T-helper 2 cell (primary cell): ENCODE measurements around the gene MBD3.
A peak's percentile ranks its signal among the peaks of the same experiment; 100 is the strongest.

Source experiments
- DNase-seq, 5 experiments: peaks; one replicate each; pipeline versions ENCODE4 v3.0.0 to v3.0.0-alpha.2; 2012 to 2022

Gene MBD3

DNA sequence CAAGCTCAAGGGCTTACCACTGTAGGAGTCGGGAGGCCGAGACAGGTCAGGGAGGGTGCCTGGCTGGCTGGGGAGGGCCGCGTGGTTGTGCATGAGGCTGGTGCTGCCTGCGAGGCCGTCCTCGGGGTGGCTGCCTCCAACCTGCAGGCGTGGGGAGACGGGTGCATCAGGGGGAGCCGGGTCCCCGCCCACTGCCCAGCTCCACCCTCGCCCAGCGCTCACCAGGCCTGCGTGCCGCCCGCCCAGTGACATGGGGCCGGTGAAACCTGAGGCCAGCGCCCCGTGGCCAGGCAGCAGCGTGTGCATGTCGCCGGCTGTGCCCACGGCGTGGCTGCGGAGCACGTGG, 26.4 kb upstream of the MBD3 start:
- no peak for DNase-seq

DNA sequence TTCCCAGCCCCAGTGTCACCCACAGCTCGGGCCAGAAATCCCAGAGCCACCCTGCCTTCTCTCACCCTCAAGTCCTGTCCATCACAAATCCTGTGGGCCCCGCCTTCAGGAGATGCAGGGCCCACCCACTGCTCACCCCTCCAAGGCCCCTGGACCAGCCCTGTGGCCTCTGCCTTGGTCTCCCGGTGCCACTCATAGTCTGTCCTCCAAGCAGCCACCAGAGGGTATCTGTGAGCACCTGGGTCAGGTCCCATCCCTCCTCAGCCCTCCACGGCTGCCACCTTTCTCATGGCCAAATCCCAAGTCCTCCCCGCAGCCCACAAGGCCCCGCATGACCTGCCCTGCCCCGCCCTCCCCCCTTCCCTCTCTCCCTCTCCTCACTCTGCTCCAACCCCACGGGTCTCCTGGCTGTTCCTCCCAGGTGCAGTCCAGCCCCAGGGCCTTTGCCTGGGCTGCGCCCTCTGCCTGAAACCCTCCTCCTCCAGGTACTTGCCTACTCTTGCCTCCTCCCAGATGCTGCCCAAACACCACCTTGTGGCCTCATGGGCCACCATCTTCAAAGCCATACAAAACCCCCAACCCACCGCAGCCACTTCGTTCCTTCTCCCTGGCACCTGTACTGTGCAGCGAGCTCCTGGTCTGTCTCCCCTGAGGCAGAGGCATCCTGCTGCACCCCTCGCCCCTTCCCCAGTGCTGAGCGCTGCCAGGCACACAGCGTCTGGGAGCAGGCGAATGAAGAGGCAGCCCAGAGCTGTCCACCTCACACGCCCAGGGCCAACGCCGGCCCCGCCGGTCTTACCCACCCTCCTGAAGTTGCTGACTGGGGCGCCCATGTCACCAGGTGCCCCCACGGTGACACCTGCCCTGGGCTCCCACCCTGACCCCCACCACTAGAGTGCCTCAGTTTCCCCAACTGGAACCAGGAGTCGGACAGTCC, 25.8 kb upstream of the MBD3 start:
- peak in 1 of 5 experiments; percentile 30 for DNase-seq

- no peak for DNase-seq
Measured at GRCh38 chr19:1616875-1617274, 24.2 kb upstream of the MBD3 start.

DNA sequence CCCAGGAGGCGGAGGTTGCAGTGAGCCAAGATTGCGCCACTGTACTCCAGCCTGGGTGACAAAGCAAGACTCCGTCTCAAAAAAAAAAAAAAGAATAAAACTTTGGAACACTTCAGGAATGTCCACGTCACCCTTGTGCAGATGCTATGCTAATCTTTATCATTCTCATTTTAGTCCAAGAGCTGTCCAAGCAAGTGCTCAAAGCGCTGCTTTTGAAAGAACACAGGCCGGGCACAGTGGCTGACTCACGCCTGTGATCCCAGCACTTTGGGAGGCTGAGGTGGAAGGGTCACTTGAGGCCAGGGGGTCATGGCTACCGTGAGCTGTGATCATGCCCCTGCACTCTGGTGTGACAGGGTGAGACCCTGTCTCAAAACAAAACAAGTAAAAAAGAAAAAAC, 23.7 kb upstream of the MBD3 start:
- no peak for DNase-seq

DNA sequence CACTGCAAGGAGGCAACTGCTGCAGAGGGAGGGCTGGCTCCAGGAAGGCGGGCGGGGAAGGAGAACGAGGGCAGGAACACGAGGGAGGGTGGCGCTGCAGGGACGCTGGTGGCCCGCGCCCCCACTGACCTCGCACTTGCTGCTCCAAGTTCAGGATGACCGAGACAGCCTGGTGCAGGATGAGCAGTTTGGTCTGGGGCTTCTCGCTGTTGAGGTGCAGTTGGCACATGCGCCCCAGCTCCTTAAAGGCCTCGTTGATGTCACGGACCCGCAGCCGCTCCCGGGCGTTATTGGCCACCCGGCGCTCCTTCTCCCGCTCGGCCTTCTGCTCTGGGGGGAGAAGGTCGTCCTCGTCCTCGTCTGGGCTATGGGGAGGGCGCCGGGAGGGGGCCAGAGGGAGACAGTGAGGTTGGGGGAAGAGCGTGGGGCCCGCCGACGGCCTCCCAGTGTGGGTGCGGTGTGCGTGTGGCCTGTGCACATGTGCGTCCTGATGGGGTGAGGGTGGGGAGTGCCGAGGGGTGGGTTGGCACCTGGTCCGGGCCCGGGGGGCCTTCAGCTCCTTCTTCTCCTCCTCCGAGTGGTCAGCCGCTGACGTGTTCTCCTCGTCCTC, 22.6 kb upstream of the MBD3 start:
- no peak for DNase-seq

DNA sequence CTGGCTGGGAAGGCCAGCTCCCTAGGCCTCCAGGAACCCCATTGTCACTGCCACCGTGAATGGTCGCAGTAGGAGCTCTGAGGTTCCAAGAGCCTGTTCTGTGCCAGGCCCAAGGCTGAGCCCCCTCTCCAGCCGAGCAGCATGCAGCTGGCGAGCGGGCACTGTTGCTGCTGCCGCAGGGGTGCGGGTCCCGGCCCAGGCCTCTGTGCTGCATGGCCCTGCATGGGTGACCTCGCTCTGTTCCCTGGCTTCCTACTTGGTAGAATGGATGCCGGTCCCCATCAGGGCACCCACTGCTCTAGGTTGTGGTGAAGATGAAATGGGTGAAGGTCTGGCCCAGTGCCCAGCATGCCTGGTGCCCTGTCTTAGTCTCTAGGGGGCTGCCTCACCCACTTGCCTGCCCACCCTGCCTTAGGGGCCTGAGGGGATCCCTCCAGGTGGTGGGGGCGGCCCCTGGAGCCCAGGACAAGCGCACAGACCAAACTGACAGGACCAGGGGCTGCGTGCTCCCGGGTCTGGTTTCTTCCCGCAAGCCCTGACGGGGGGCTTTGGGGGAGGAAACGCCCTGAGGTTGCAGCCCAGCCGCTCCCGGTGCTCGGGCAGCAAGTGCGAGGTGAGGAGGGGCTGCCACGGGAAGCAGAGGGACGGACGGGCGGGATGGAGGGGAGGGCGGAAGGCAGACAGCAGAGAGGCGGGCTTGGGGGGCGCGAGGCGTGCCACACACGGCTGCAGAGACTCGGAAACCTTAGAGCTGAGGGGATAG, 21.3 kb upstream of the MBD3 start:
- no peak for DNase-seq

- no peak for DNase-seq
Measured at GRCh38 chr19:1613146-1613545, 20.5 kb upstream of the MBD3 start.

- no peak for DNase-seq
Measured at GRCh38 chr19:1612114-1613086, 19.7 kb upstream of the MBD3 start.

DNA sequence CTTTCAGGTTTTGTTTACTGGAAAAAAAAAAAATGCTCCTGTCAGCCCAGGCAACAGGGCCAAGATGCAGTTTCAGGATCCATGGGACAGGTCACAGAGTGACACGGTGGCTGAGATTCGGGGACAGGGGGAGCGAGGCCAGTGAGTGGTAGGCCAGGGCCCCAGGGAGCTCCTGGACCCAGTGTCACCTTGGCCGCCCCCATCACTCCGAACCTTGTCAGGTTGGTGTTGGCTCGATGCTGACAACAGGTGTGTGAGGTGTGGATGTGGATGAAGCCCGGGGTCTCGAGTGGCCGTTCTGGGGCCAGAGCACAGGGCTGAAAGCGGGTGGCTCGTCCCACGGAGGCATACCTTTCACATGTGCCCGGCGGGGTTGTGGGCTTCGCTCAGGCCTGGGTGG, 18.7 kb upstream of the MBD3 start:
- DNase-seq: no peak

DNA sequence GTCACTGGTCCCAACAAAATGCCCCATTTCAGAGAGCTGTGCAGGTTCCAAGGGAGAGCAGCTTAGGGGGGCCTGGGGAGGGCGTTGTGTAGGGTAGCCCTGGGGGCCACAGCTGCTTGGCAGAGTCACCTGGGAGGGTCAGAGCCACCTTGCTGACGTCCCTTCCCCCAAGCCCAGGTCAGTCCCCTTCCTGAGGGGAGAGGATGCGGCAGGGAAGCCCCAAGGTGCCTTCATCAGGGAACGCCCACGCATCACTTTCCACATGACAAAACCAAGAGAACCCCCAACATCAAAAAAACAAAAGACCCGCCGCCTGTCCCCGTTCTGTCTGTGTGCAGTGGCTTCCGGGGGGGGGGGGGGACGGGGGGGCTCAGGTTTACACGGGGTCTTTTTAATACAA, 17.9 kb upstream of the MBD3 start:
- DNase-seq: peak in 1 of 5 experiments; percentile 19

GRCh38 chr19:1609680-1610474, 17.2 kb upstream of the MBD3 start:
- DNase-seq: no peak

GRCh38 chr19:1609103-1609396, 16.4 kb upstream of the MBD3 start:
- DNase-seq: peak in 2 of 5 experiments; percentile 17 to 45

GRCh38 chr19:1608359-1609102, 15.9 kb upstream of the MBD3 start:
- DNase-seq: peak in 2 of 5 experiments; percentile 38 to 49

- no peak for DNase-seq
Measured at GRCh38 chr19:1606138-1606651, 13.5 kb upstream of the MBD3 start.

DNA sequence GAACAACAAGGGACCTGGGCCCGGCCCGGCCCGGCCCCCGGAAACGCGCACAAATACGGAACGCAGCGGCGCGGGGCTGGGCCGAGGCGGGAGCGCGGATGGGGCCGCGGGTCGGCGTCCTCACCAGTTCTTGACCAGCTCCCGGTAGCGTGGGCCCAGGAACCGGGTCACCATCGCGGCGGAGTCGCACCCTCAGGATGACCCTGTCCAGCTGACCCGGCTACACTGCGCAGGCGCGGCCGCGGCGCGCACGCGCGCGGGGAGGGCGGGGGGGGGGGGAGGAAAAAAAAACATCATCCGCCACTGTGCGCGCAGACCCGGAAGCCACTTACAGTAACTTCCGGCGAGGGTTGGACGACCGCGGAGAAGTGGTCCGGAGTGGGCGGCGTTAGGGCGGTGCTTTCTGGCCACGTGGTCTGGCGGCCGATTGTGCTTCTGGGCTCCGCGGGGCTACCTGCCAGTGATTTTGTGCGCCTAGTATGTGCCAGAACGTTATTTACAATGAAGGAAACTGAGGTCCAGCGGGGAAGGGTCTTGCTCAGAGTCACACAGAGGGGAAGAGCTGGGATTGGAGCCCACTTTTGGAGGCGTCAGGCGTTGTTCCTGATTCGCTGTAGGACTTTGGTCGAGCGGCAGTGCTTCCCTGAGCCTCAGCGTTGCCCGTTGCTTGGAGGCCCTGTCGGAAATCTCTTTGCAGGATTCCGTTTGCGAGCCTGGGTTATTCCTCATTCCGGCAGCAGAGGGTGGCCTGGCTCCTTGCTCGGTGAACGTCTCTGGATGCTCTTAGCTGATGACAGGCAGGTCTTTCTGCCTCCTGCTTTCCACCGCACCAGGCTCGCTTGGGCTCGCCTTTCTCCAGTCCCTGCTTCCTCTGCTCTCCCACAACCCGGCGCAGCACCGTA, 12.8 kb upstream of the MBD3 start, which contains the start of gene UQCR11:
TSS of gene UQCR11 (minus strand) at position 227 of the 902 bp plus-strand sequence. CDS start at position 174, 53 bp downstream.
- peak; percentile 78 to 95 (median 87) for DNase-seq

DNA sequence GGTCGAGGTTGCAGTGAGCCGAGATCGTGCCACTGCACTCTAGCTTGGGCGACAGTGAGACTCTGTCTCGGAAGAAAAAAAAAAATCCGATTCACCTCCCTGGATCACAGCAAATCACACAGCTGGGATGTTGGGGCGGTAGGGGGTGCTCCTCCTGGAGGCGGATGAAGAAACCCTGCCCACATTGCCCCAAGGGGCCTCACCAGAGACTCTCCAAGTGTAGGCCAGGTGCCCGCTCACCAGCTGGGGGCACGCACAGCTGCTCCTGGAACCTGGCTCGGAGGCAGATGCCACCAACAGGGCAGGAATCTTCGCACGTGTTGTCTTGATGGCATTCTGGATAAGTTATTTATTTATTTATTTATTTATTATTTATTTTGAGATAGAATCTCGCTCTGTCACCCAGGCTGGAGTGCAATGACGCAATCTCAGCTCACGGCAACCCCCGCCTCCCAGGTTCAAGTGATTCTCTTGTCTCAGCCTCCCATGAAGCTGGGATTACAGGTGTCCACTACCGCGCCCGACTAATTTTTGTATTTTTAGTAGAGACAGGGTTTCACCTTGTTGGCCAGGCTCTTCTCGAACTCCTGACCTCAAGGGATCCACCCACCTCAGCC, 9.5 kb upstream of the MBD3 start:
- no peak for DNase-seq

DNA sequence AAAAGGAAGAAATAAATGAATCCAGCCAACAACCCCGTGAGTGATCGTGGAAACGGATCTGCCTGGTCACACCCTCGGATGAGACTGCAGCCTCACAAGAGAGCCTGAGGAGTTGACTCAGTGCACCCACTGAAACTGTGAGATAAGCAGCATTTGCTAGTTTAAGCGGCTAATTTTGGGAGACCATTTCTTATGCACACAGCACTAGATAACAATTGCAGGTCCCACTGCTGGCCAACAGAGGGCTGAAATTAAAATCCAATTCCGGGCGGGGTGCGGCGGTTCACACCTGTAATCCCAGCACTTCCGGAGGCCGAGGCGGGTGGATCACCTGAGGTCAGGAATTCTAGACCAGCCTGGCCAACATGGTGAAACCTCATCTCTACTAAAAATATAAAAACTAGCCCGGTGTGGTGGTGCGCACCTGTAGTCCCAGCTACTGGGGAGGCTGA, 9.0 kb upstream of the MBD3 start:
- no peak for DNase-seq

- DNase-seq: no peak
Measured at GRCh38 chr19:1599460-1599846, 6.8 kb upstream of the MBD3 start.
